Spinal cord (tissue), 10 donors: Measurements from ENCODE around the gene CCDC50. TPM values are rescaled to one million over a fixed set of nuclear protein-coding genes. Genes with fewer than 3 reads are reported as not detected.

Experiments
- DNase-seq, 6 donors: peaks; one replicate each; pipeline versions ENCODE4 v3.0.0 to v3.0.0-alpha.2; 2013 to 2015; ENCODE audit warnings: low spot score in 6 of 6, low read depth in 4 of 6
- H3K27ac ChIP-seq: one replicate; pipeline ENCODE4 v1.5.1; 2013; ENCODE audit warnings: low read depth, low read length, control low read depth
- H3K27me3 ChIP-seq: one replicate; pipeline ENCODE4 v1.6.1; 2013; ENCODE audit warnings: low read length; ENCODE audit not compliant: control insufficient read depth, insufficient read depth
- H3K36me3 ChIP-seq: one replicate; pipeline ENCODE4 v1.6.1; 2013; ENCODE audit warnings: low read length; ENCODE audit not compliant: control insufficient read depth, insufficient read depth
- H3K4me1 ChIP-seq: one replicate; pipeline ENCODE4 v1.6.1; 2013; ENCODE audit warnings: low read length; ENCODE audit not compliant: control insufficient read depth, insufficient read depth
- H3K4me3 ChIP-seq: one replicate; pipeline ENCODE4 v1.5.1; 2013; ENCODE audit warnings: low read depth, low read length, control low read depth
- H3K9me3 ChIP-seq: one replicate; pipeline ENCODE4 v1.6.1; 2013; ENCODE audit warnings: low read length; ENCODE audit not compliant: control insufficient read depth, insufficient read depth
- WGBS: methylation state at CpG from one replicate; pipeline ENCODE4 v1.1.5; 2013; ENCODE audit warnings: missing lambda C conversion rate; ENCODE audit not compliant: insufficient coverage; 5-methylcytosine and 5-hydroxymethylcytosine counted together
- polyA plus RNA-seq, 2 donors: library from polyadenylated mRNA; unstranded; fragments of 120-200 nt; gene quantifications; one replicate each; pipeline ENCODE4 v1.2.1, GENCODE V29; 2013; ENCODE audit not compliant: insufficient read length in 2 of 2
- total RNA-seq, 2 donors: library from RNA; depleted of rRNA in 1 of 2; stranded (reverse); fragments of 120-200 nt in 1 of 2; fragments of >200 nt in 1 of 2; gene quantifications; one replicate each; pipeline versions ENCODE4 v1.2.3 to v1.2.4, GENCODE V29; 2013 to 2014
- donor health status: healthy.

CCDC50 gene
- total and polyA plus RNA-seq, 4 donors: 35.8 to 70.3 (median 55.1) TPM

DNA sequence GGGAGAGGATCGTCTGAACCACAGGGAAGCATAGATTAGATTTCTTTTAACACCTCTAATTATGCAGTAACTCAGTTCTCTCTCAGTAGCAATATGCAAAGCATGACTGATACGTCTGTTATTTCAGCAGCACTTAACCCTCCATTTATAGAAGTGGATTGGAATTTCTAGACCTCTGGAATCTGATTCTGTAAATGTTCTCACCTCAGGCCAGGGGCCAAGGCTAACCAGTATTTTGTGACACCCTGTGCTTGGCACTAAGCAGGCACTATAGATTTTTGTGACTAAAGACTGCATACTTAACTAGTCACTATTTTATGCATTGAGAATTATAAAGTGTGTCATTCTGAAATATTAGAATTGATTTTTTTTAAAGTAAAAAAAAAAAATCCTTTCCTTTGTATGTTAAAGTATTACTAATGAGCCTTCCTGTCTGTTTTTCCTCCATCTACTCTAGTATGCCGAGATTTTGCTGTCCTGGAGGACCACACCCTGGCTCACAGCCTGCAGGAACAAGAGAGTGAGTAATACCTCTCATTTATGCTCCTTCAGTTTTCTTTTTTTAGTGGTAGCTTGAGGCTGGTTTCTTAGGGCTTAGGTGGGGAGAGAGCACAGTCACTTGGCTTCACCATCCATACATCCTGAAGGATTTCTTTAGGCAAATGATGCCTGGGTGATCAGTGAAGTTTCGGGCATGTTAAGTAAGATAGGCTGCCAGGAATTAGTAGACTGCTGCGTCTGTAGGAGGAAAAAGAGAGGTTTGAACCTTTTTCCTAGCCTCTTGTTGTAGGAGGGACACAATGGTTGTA lies 27.6 kb downstream of the CCDC50 start:
- H3K27ac ChIP-seq: no peak overlapping the region
- H3K9me3 ChIP-seq: no peaks in the 10 kb centered on the region
- 60% methylated on average over 1 of the region's 5 CpGs for WGBS
- H3K4me3 ChIP-seq: no peak overlapping the region
- H3K36me3 ChIP-seq: no peaks in the 10 kb centered on the region
- H3K4me1 ChIP-seq: no peaks in the 10 kb centered on the region
- no peaks in the 10 kb centered on the region for H3K27me3 ChIP-seq
- peak in 1 of 6 donors; percentile 56 for DNase-seq

GRCh38 chr3:191357909-191358308 lies 28.7 kb downstream of the CCDC50 start:
- H3K36me3 ChIP-seq: peaks cover 4% of the 10 kb centered on the region
- no peaks in the 10 kb centered on the region for H3K9me3 ChIP-seq
- no peaks in the 10 kb centered on the region for H3K27me3 ChIP-seq
- WGBS: 84% methylated on average over 6 of the region's 6 CpGs
- DNase-seq: no peak
- no peak overlapping the region for H3K4me3 ChIP-seq
- H3K4me1 ChIP-seq: no peaks in the 10 kb centered on the region
- H3K27ac ChIP-seq: no peak overlapping the region

DNA sequence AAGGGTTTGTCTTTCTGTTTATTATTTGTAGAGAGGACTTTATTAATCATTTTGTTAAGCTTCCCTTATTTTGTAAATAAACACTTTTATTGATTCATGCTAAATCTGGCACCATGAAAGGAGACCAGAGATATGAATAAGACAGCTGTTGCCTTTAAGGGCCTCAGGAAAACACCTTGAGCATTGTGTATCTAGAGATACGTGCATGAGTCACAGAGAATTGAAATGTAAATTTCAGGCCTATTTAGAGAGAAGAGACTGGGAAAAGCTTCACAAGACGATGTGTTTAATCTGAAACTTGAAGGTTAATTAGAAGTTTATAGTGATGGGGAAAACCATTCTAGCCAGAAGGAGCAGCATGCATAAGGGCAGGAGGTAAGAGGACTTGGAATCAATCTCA lies 29.7 kb downstream of the CCDC50 start:
- WGBS: 68% methylated on average over 2 of the region's 2 CpGs
- Histone ChIP-seq H3K9me3 (no peaks in the 10 kb centered on the region), H3K4me3 (no peak overlapping the region), H3K36me3 (peaks cover 5% of the 10 kb centered on the region), H3K27ac (no peak overlapping the region), H3K4me1 (no peaks in the 10 kb centered on the region), H3K27me3 (no peaks in the 10 kb centered on the region)
- peak in 1 of 6 donors; percentile 16 for DNase-seq

DNA sequence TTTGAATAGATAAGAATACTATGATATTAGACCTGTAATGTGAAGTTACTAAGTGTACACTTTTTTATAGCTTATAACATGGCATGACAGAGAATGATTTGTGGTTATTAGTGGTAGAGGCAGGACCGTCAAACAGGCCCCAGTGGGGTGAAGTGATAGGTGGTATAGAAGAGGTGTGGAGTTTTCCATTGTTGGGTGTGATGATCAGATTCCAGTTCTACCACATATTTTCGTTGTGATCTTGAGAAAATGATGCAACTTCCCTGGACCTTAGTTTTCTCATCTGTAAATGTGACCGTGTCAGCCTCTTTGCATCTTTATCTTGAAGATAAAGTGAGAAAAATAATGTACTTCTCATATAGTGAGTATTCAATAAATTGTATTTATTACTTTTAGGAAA lies 31.4 kb downstream of the CCDC50 start:
- Histone ChIP-seq H3K9me3 (no peaks in the 10 kb centered on the region), H3K27me3 (no peaks in the 10 kb centered on the region), H3K4me3 (no peak overlapping the region), H3K27ac (no peak overlapping the region), H3K4me1 (no peaks in the 10 kb centered on the region), H3K36me3 (peaks cover 7% of the 10 kb centered on the region)
- no peak for DNase-seq
- WGBS: no CpG with 5 or more reads among the region's 3 CpGs

- H3K9me3 ChIP-seq: no peaks in the 10 kb centered on the region
- no peaks in the 10 kb centered on the region for H3K27me3 ChIP-seq
- DNase-seq: no peak
- WGBS: 100% methylated on average over 1 of the region's 1 CpG
- peaks cover 7% of the 10 kb centered on the region for H3K36me3 ChIP-seq
- H3K4me3 ChIP-seq: no peak overlapping the region
- no peak overlapping the region for H3K27ac ChIP-seq
- no peaks in the 10 kb centered on the region for H3K4me1 ChIP-seq
These were observed 32.3 kb downstream of the CCDC50 start for GRCh38 chr3:191361456-191361855.

GRCh38 chr3:191362037-191362436 lies 32.8 kb downstream of the CCDC50 start:
- H3K9me3 ChIP-seq: no peaks in the 10 kb centered on the region
- H3K27ac ChIP-seq: no peak overlapping the region
- peaks cover 7% of the 10 kb centered on the region for H3K36me3 ChIP-seq
- no peak overlapping the region for H3K4me3 ChIP-seq
- 71% methylated on average over 1 of the region's 4 CpGs for WGBS
- no peak for DNase-seq
- no peaks in the 10 kb centered on the region for H3K27me3 ChIP-seq
- no peaks in the 10 kb centered on the region for H3K4me1 ChIP-seq

DNA sequence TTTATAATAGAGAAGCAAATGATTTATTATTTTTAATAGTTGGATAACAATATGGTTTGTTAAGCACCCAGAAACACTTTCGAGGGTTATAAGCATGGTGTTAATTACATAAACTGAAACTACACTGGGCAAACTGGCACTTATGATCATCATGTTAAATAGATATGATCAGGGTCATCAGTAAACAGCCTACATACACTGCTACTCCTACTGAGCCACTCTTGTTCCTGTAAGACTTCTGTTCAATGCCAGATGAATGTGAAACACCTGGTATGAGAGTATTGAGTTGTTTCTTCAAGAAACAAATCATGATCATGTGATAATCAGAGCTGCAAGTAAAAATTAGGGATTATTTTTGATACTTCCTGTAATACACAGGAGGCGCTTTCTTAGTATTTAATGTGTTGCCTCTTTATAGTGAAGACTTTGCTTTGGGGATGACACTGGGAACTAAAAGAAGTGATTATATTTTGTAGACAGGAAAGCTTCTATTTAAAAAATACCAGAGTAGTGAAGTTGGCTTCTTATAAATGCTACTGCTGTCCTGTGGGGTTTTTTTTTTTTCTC lies 33.4 kb downstream of the CCDC50 start:
- Histone ChIP-seq H3K4me1 (no peaks in the 10 kb centered on the region), H3K9me3 (no peaks in the 10 kb centered on the region), H3K27me3 (no peaks in the 10 kb centered on the region), H3K36me3 (peaks cover 7% of the 10 kb centered on the region), H3K27ac (no peak overlapping the region), H3K4me3 (no peak overlapping the region)
- DNase-seq: peak in 1 of 6 donors; percentile 7
- WGBS: no CpG with 5 or more reads among the region's 2 CpGs

GRCh38 chr3:191363221-191363620 lies 34.0 kb downstream of the CCDC50 start:
- DNase-seq: no peak
- Histone ChIP-seq H3K27ac (no peak overlapping the region), H3K27me3 (no peaks in the 10 kb centered on the region)

DNA sequence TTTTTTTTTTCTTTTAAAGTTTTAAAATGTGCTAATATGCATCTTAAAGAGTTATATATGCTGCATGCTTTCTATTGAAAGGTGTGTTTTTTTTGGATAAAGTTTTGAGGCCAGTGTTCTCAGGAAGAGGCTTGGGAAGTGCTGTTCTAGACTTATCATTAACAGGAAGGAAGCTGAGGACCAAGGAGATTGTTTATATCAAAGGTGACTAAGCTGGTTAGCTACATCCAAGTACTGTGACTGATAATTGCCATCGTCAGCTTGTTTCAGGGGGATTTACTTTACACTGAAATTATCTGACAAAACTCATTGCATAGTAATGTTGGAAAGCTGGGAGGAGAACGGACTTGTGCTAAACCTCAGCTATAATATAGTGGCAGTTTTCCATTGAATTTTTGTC lies 37.5 kb downstream of the CCDC50 start:
- no CpG with 5 or more reads among the region's 2 CpGs for WGBS
- H3K36me3 ChIP-seq: peaks cover 11% of the 10 kb centered on the region
- no peak overlapping the region for H3K27ac ChIP-seq
- no peaks in the 10 kb centered on the region for H3K27me3 ChIP-seq
- no peak overlapping the region for H3K4me3 ChIP-seq
- no peaks in the 10 kb centered on the region for H3K9me3 ChIP-seq
- no peak for DNase-seq
- H3K4me1 ChIP-seq: no peaks in the 10 kb centered on the region

More at GRCh38 chr3:191363221-191363620, 34.0 kb downstream of the CCDC50 start:
- Histone ChIP-seq H3K4me3 (no peak overlapping the region), H3K36me3 (peaks cover 7% of the 10 kb centered on the region), H3K4me1 (no peaks in the 10 kb centered on the region), H3K9me3 (no peaks in the 10 kb centered on the region)
- WGBS: 100% methylated on average over 2 of the region's 4 CpGs
